Fibroblast of villous mesenchyme (primary cell): Measurements from ENCODE around the gene ZNF296. TPM values are rescaled to one million over a fixed set of nuclear protein-coding genes. Genes with fewer than 3 reads are reported as not detected.

Source experiments
- DNase-seq: peaks from one replicate; pipeline ENCODE4 v3.0.0-alpha.2; 2010; ENCODE audit warnings: low read depth
- H3K4me3 ChIP-seq: 2 replicates; pipeline ENCODE4 v1.5.1; 2011; ENCODE audit warnings: low read depth, mild to moderate bottlenecking, low read length
- CTCF ChIP-seq: IDR thresholded peaks from 2 replicates; pipeline ENCODE4 v1.5.1; 2012; ENCODE audit warnings: low read depth, mild to moderate bottlenecking, low read length; ENCODE audit not compliant: insufficient read depth
- total RNA-seq: library from RNA; depleted of rRNA; stranded (reverse); fragments of >200 nt; gene quantifications from 2 replicates; pipeline ENCODE4 v1.2.3, GENCODE V29; 2012

Gene ZNF296
- total RNA-seq, 1 donor: under 0.01 TPM

GRCh38 chr19:45070214-45070613, 6.1 kb downstream of the ZNF296 start:
- no peak overlapping the region for H3K4me3 ChIP-seq
- DNase-seq: no peak
- TF ChIP-seq CTCF: no peak

- H3K4me3 ChIP-seq: no peak overlapping the region
- peak; percentile 36 for DNase-seq
- no peak for TF ChIP-seq CTCF
Measured at GRCh38 chr19:45069056-45069455, 7.2 kb downstream of the ZNF296 start.

GRCh38 chr19:45068041-45068440, 8.2 kb downstream of the ZNF296 start:
- DNase-seq: no peak
- TF ChIP-seq CTCF: no peak
- H3K4me3 ChIP-seq: no peak overlapping the region

DNA sequence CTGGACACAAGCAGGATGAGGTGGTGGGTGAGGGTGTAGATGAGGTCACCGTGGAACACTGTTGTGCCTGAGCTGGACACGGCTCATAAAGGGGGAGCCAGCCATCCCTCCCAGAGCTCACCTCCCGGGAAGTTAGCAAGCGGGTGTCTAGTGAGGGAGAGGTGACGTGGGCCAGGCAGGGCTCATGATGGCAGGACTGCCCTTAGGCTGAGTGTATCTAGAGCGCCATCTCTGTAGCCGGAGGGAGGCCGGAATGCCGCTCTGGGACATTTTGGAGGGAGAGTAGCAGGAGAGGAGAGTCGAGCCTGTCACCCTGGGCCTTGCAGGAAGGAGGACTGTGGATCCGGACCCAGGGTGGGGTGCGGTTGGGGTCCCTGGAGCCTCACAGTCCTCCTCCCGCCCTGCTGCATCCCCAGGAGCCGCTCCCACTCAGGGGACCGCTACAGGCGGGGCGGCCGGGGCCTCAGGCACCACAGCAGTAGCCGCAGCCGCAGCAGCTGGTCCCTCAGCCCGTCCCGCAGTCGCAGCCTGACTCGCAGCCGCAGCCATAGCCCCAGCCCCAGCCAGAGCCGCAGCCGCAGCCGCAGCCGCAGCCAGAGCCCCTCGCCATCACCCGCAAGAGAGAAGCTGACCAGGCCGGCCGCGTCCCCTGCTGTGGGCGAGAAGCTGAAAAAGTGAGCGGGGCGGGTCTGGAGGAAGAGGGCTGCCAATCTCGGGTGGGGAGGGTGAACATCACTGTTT, 9.2 kb downstream of the ZNF296 start:
- H3K4me3 ChIP-seq: no peak overlapping the region
- no peak for TF ChIP-seq CTCF
- DNase-seq: no peak

DNA sequence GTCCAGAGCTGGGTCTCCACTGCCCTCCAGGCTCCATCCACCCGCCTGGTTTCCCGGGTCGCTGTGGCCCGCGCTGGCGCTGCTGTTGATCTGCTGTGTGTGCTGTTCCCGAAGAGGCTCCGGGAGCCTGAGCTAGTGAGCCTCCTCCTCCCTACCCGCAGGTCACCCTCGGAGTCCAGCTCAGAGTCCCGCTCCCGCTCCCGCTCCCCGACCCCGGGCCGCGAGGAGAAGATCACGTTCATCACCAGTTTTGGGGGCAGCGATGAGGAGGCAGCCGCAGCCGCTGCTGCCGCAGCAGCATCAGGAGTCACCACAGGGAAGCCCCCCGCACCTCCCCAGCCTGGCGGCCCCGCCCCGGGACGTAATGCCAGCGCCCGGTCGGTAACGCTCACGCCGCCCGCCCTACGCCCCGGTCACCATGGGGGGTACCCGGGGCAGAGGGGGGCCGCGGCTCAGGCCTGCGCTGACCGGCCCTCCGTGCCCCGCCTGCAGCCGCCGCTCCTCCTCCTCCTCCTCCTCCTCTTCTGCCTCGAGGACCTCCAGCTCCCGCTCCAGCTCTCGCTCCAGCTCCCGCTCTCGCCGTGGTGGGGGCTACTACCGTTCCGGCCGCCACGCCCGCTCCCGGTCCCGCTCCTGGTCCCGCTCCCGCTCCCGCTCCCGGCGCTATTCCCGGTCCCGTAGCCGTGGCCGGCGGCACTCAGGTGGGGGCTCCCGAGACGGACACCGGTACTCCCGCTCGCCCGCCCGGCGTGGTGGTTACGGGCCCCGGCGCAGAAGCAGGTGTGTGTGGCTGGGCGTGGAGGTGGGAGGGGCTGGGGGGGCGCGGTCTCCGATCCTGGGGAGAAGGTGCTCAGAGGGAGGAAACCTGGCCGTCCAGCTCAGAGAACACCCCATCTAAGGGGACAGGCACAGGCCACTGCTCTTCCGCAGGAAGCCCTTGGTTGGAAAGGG, 12.2 kb downstream of the ZNF296 start:
- no peak for DNase-seq
- no peak overlapping the region for H3K4me3 ChIP-seq
- TF ChIP-seq CTCF: no peak

DNA sequence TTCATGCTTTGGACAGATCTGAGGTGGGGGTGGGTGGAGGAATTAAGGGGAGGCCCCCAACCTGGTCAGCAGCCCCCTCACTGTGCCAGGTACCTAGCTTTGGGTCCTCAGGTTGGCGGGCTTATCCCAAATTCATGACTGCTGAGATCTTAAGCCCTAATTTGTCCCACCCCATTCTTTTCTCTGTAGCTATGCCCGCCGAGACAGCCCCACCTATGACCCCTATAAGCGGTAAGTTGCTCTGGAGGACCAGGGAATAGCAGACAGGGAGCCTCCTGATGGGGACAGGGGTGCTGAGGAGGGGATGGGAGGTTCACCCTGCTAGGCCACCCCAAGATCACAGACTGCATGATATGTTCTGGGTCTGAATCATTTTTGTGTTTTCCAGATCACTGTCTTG, 14.3 kb downstream of the ZNF296 start:
- TF ChIP-seq CTCF: no peak
- H3K4me3 ChIP-seq: no peak overlapping the region
- no peak for DNase-seq
